NCI-H1930 (cell line): ENCODE data around the gene UBL7.

Experiments
- DNase-seq, 2 experiments: peaks; one replicate each; lab custom pipeline; 2025; lab: John Stamatoyannopoulos, UW

UBL7 gene

DNA sequence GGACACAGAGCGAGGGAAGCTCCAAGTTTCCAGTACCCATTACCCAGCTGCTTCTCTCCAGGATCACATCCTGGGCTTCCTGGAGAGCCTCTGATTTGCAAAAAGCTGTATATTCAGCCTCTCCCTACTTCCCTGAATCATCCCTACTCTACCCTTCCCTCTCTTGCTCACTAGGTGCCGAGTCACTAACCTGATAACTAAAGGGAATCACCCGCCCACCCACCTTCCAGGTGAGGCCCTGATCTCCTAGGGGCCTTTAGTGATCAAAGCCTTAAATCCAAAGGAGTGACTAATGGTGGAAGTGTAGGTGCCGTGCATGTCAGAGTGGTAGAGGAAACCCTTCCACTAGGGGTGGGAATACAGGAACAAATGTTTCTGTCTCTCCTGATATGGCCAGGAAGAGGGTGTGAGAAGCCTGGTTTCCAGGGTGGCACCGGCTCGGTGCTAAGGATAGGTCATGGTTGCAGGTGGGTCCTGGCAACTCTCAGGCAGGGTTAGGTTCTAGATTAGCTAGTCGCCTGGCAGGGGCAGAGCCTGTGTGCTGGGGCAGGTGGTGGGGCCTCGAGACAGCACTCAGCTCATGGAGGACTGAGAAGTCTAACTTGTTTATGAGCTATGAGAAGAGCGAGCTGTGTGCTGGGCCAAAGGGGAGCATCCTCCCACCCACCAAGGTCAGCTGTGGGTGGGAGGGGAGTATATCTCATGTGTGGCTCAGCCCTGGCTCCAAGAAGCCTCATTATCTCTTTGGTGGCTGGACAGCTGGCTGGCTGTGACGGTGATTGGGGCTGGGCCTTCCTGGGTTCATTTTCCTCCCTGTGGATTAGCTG lies 37.3 kb downstream of the UBL7 start:
- no peak for DNase-seq

GRCh38 chr15:74422652-74423430 lies 38.1 kb downstream of the UBL7 start:
- DNase-seq, result no peak

GRCh38 chr15:74422265-74422651 lies 38.7 kb downstream of the UBL7 start:
- DNase-seq, result no peak

DNA sequence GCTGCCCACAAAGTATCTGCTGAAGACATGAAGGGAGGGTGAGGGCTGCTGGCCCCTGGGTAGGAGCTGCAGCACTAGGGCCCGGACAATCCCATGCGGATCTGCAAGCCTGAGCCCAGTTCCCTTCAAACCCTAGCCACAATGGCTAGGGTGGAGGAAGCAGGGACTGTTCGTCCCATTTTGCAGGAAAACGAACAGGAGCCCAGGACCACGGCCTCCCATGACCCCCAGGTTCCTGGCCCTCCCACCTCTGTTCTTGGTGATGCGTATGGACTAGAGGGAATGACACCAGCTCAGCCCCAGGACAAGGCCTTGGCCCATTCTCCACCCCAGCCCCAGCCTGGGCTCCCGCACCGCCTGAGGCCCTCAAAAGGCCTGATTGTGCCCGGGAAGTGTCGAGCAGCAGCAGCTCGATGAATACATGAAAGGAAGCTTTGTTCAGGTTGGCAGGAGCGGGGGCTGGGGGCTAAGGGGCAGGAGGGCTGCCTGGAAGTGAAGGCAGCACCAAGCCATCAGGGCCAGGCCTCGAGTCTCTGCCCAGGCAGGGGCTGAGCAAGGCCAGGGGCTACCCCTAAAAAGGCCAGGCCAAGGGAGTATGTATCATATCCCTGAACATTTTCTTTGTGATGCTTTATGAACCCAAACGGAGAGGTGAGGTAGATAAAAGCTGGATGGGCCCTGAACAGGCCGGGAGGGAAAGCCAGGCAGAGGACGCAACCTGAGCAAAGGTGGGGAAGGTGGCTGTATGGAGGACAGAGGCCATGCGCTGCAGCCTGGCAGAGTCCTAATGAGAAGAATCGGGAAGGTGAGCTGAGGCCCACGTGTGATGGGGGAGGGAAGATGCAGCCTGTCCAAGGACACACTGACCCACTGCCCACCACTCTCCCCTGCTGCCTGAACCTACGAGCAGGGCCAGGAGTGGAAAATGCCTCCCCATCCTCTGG lies 39.4 kb downstream of the UBL7 start:
- DNase-seq, result no peak

- no peak for DNase-seq
Measured at GRCh38 chr15:74420193-74420905, 40.6 kb downstream of the UBL7 start.

- no peak for DNase-seq
Measured at GRCh38 chr15:74419432-74419831, 41.5 kb downstream of the UBL7 start.

DNA sequence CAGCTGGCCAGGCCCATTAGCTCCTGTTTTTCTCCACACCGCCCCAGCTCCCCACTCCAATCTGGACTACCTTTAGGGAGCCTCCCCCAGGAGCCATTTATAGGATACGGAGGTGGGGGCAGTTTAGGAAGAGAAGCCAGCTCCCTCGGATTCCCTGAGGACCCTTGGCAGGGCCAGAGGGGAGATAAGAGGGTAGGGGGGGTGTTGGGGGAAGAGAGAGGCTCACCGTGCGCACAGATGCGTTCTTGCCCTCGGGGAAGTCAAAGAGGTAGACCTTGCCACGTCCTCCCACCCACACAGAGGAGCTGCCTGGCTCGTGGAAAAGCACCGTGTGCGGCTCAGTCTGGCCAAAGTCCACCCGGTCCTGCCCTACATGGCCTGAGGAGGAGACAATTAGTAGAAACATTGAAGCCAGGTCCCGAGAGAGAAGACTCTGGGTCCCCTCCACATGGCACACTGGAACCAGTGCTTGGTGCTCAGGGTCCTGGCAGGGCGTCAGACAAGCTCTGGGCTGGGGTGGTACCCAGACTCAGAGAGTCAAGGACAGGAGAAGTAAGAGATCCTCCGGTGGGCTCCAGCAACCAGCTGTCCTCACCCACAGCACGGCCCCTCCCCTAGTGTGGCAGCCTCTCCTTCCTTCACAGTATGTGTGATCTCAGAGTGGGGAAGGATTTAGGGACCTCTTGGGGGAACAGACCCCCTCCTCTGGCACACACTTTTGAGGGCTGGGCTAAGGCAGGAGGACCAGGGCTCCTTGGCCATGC lies 42.2 kb downstream of the UBL7 start:
- DNase-seq, result no peak

DNA sequence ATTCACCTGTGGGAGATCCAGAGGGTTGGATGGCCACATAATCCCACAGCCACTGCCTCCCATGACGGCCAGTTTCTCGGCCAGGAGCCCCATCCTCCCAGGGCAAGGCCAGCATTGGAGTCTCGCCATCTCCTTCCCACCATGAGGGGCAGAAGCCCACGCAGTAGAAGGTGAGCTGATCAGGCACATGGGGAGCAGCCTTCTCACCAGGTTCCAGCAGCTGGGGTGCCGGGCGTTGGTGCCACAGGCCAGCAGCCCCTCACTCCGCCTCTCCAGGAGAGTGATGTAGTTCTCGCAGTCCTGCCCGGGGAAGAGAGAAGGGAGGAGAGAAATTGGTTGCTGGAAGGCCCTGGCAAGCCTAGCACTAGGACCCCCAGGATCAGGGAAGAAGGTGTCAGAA lies 43.3 kb downstream of the UBL7 start:
- DNase-seq, result no peak

DNA sequence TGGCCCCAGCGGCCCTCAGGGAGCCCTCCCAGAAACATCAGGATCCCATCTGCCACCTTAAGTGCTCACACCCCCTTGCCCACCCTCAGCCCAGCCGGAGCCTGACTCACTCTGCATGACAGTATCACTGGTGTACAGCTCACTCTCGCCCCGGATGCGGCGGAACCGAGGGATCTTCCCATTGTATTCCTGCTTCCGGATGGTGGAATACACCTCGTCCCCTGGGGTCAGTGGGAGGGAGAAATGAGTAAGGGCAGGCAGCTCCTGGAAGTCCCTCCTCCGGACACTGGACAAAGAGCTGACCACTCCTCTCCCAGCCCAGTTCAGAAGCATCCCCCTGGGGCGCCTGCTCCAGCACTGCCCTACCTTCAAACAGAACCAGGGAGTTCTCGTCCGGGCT lies 43.7 kb downstream of the UBL7 start:
- DNase-seq, result no peak

GRCh38 chr15:74415966-74416916 lies 44.7 kb downstream of the UBL7 start:
- no peak for DNase-seq

GRCh38 chr15:74414603-74415338 lies 46.2 kb downstream of the UBL7 start:
- no peak for DNase-seq

- no peak for DNase-seq
Measured at GRCh38 chr15:74414081-74414580, 46.8 kb downstream of the UBL7 start.

DNA sequence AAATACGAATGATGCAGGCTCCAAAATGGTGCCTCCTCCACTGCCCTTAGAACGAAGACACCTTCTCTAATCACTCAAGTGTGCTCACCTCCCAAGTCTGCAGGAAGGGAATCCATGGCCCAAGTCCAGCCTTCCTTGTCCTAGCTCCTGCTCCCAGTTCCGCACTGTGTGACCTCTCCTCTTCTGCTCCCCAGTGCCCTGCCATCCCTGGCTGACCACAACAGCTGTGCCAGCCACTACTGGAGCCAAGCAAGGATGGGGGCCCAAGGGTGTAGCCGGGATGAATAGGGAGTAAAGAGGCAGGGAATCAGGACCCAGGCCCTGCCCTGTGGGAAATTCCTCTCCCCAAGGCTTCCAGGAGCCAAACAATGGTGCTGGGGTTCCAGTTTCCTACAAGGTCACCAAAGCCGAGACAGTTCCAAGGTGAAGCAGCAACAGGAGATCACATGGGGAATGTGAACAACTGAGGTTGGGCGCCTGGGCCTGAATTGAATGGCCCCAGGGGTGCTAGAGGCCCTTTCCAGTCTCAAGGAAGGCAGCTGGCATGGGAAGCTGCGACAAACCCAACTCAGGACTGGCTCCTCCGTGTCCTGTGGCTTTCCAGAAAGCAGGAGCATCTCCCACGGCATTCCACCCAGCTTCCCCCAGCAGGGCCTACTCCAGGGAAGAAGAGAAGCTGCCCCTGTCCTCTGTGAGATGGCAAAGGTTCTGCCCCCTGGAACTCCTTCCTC lies 47.4 kb downstream of the UBL7 start:
- no peak for DNase-seq

- no peak for DNase-seq
Measured at GRCh38 chr15:74412159-74412558, 48.8 kb downstream of the UBL7 start.

GRCh38 chr15:74411686-74412085 lies 49.3 kb downstream of the UBL7 start:
- DNase-seq, result no peak

GRCh38 chr15:74410502-74410901 lies 50.5 kb downstream of the UBL7 start:
- DNase-seq, result no peak

DNA sequence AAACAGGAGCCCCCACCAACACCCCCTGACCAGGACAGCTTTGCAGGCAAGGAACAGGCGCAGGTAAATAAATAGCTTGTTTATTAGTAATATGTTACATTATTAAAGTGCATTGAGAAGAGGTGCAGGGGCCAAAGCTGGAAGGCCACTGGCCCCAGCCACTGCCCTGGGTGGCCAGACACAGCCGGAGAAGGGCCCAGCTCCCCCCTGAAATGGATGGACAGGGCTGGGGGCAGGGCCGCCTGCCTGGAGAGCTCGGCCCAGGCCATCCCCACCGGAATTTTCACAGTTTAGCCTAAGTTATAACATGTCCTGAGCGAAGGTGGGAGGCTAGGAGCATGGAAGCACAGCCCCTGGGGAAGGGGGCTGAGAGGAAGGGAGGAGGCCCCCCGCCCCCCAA lies 51.7 kb downstream of the UBL7 start:
- DNase-seq, result no peak

DNA sequence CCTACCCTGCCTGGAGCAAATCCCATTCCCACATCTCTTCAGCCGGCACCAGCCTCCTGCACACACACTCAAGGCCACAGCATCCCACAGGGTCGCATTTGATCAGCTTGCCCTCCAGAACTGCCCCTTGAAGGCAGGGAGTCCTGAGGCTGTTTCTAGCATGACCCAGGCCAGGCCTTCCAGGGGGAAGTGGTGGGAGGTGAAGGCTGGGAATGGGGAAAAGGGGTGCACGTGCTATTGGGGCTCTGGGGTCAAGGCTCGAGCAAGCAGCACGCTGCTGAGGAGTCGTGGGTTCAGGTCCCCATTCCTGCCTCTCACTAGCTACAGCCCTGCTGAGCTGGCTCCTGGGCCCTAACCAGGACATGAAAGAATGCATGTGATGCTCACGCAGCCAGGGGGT lies 52.1 kb downstream of the UBL7 start:
- DNase-seq, result no peak
